Right lobe of liver (tissue), 6 donors: Measurements from ENCODE around the gene ELN. TPM values are rescaled to one million over a fixed set of nuclear protein-coding genes. Genes with fewer than 3 reads are reported as not detected.

ENCODE experiments used
- ATAC-seq, 4 donors: fragments of 200-7000 bp; cut with Tn5 transposase; one replicate each; pipeline ENCODE4 v1.9.1; 2020; ENCODE audit warnings: mild to moderate bottlenecking in 4 of 4, moderate library complexity in 4 of 4
- DNase-seq, 3 donors: peaks; one replicate each; pipeline ENCODE4 v3.0.0-alpha.2; 2020
- H3K27ac ChIP-seq, 3 donors: fragments of 200-600 bp; one replicate each; pipeline ENCODE4 v1.8.0; 2022
- H3K27me3 ChIP-seq, 2 donors: fragments of 200-600 bp; one replicate each; pipeline ENCODE4 v1.8.0; 2022
- H3K36me3 ChIP-seq, 4 donors: fragments of 200-600 bp; sonication (generic) in 1 of 4; one replicate each; pipeline versions ENCODE4 v1.5.1 to v1.8.0; 2017 to 2022; ENCODE audit warnings: control low read depth in 1 of 4
- H3K4me1 ChIP-seq, 4 donors: fragments of 200-600 bp; sonication (generic) in 1 of 4; one replicate each; pipeline versions ENCODE4 v1.5.1 to v1.8.0; 2017 to 2022; ENCODE audit warnings: control low read depth in 1 of 4
- H3K4me3 ChIP-seq, 3 donors: fragments of 200-600 bp; one replicate each; pipeline ENCODE4 v1.8.0; 2022
- H3K9me3 ChIP-seq, 4 donors: fragments of 200-600 bp; sonication (generic) in 1 of 4; one replicate each; pipeline versions ENCODE4 v1.5.1 to v1.8.0; 2017 to 2022; ENCODE audit warnings: control low read depth in 1 of 4
- POLR2A ChIP-seq: fragments of 450-650 bp; IDR thresholded peaks from one replicate; pipeline ENCODE4 v1.6.1; 2017; ENCODE audit warnings: antibody characterized with exemption, mild to moderate bottlenecking
- WGBS: methylation state at CpG from one replicate; pipeline ENCODE4 v1.1.6; 2018; ENCODE audit warnings: low coverage, low lambda C conversion rate; ENCODE audit not compliant: insufficient coverage; ENCODE audit errors: missing lambda C conversion rate; 5-methylcytosine and 5-hydroxymethylcytosine counted together
- intact Hi-C, 2 donors: fragments of 100-400 bp; cut with DNase I; formaldehyde crosslinking; loops; one replicate each; pipeline versions ENCODE4 v1.11.2 to v1.14.1; 2022
- total RNA-seq, 6 experiments: library from RNA; depleted of rRNA in 2 of 6; stranded (reverse); fragments of >200 nt in 2 of 6; fragmentation: NEBNext Ultra II Directional in 3 of 6; extraction: Animal tissue kit (Norgen Biotek cat#: 25700) in 3 of 6; gene quantifications; one replicate each; pipeline versions ENCODE4 v1.1.0 to v1.2.4, GENCODE V29; 2016 to 2023
- TF ChIP-seq, protein P1 (sequence below), 4 donors: fragments of 200-600 bp in 3 of 4; fragments of 450-650 bp in 1 of 4; IDR thresholded peaks; one replicate each; pipeline versions ENCODE4 v1.5.1 to v1.8.0; 2016 to 2022; ENCODE audit warnings: antibody characterized with exemption in 4 of 4, mild to moderate bottlenecking in 2 of 4
- donor health status: DM: no; HTN: yes; CAD: no.
- donor health status: DM: no; HTN: no; CAD: no.
- donor health status: DM: no; HTN: no; CAD: no.
- donor health status: DM: no; HTN: yes; CAD: no.
- donor health status: DM: no; HTN: yes; CAD: no.

Gene ELN
- total RNA-seq, 6 experiments from 2014 or later = 3.0 to 11.7 (median 5.3) TPM

- Histone ChIP-seq H3K27ac (no peak within 1 kb of the TSS), H3K36me3 (no peaks in the 10 kb centered on the region), H3K27me3 (no peaks in the 10 kb centered on the region), H3K4me3 (peak within 1 kb of the TSS; percentile 56 to 69 (median 65)), H3K9me3 (no peaks in the 10 kb centered on the region), H3K4me1 (peaks cover 0 to 12% (median 0%) of the 10 kb centered on the region in 4 donors)
- ATAC-seq (peak; percentile 93 to 99 (median 96)), DNase-seq (peak; percentile 82 to 85 (median 84))
- TF ChIP-seq, protein P1, sequence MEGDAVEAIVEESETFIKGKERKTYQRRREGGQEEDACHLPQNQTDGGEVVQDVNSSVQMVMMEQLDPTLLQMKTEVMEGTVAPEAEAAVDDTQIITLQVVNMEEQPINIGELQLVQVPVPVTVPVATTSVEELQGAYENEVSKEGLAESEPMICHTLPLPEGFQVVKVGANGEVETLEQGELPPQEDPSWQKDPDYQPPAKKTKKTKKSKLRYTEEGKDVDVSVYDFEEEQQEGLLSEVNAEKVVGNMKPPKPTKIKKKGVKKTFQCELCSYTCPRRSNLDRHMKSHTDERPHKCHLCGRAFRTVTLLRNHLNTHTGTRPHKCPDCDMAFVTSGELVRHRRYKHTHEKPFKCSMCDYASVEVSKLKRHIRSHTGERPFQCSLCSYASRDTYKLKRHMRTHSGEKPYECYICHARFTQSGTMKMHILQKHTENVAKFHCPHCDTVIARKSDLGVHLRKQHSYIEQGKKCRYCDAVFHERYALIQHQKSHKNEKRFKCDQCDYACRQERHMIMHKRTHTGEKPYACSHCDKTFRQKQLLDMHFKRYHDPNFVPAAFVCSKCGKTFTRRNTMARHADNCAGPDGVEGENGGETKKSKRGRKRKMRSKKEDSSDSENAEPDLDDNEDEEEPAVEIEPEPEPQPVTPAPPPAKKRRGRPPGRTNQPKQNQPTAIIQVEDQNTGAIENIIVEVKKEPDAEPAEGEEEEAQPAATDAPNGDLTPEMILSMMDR (IDR thresholded peaks at IDR 0.05) = no peak
- no peak for TF ChIP-seq POLR2A
- 92% methylated on average over 2 of the region's 71 CpGs for WGBS
- intact Hi-C loops = loop anchor here in 1 of 2 donors (10.0 kb wide), 1 partner anchor 92 kb away; the partner anchor contains the start of gene EIF4H
Observed at GRCh38 chr7:74083117-74083876, 55.3 kb downstream of the ELN start, which contains the start of gene LIMK1. LIMK1 (plus strand) TSS chr7:74083804; CDS start chr7:74083991, 187 bp downstream.

DNA sequence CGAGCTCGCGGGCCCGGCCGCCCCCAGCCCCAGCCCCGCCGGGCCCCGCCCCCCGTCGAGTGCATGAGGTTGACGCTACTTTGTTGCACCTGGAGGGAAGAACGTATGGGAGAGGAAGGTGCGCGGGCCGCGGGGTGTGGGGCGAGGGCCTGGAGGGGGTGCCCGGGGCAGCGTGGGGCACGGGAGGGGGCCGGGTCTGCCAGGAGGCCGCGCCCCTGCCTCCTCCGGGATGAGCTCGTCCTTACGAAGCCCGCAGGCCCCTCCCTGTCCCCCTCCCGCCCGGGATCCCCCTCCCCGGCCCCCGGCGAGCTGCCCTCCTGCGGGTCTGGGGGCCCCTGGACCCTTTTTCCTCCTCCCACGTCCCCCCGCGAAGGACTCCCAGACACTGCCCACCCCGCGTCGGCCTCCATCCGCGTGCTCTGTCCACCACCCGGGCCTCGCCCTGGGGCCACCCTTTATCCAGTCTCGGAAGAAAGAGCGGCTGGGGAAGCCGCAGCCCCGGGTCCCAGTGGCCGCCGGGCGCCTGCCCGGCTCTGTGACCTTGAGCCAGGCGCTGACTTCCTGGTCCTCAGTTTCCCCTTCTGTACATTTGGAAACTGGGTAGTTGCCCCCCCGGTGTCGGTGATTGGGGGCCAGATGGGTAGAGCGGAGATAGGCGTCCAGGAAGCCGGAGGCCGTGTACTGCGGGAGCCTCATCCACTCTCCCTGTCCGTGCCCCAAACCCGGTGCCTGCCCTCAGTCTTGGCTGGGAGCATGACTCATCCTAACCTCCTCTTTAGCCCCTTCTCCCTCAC, 56.2 kb downstream of the ELN start:
- peak in 1 of 3 donors; percentile 68 for DNase-seq
- no peak overlapping the region for H3K27ac ChIP-seq
- H3K36me3 ChIP-seq = no peaks in the 10 kb centered on the region
- H3K27me3 ChIP-seq = no peaks in the 10 kb centered on the region
- peak; percentile 12 to 48 (median 21) for ATAC-seq
- H3K4me1 ChIP-seq = peaks cover 0 to 12% (median 0%) of the 10 kb centered on the region in 4 donors
- 14% methylated on average over 7 of the region's 61 CpGs for WGBS
- no peak for TF ChIP-seq POLR2A
- TF ChIP-seq, protein P1 (IDR thresholded peaks at IDR 0.05) = no peak
- H3K4me3 ChIP-seq = peak overlapping the region; percentile 56 to 69 (median 65)
- H3K9me3 ChIP-seq = no peaks in the 10 kb centered on the region
- intact Hi-C loops = loop anchor here in 1 of 2 donors (10.0 kb wide), 1 partner anchor 91 kb away; the partner anchor contains the start of gene EIF4H

DNA sequence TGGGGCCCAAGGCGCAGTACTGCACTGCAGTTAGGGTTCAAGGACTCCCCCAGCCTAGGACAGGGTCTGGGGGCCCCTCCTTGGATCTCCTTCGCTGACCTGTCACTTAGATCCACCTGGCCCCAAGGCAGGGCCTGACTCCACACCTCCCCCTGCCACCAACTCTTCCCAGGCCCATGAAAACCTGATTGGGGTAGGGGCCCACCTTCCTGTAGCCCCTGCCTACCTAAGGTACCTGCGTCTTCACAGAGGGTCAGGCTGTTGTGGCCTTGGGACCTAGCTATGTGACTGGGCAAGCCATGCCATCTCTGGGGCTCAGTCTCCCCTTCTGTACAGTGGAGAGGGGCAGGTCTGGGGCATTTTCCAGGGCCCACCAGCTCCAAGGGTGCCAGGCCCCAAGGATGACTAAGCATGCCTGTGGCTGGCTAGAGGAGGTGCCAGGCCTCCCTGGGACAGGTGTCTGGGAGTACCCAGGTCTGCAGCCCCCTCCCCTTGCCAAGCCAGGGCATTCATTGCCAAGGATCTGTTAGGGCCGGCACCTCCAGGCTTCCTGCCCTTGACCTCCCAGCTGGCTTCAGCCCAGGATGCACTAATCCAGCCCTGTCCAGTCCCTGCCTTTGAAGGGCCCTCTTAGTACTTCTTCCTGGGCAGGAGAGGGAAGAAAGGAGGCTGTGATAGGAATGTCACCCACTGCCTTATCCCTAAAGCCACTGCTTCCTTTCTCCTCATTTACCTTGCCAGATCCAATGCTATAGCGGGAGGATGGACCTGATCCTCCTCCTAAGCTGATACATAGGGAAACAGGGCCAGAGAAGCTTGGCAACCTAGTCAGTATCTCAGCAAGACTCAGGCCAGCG, 57.0 kb downstream of the ELN start:
- peaks cover 0 to 12% (median 0%) of the 10 kb centered on the region in 4 donors for H3K4me1 ChIP-seq
- no peaks in the 10 kb centered on the region for H3K9me3 ChIP-seq
- no peak overlapping the region for H3K27ac ChIP-seq
- ATAC-seq (no peak), DNase-seq (peak in 1 of 3 donors; percentile 58)
- peak overlapping the region in 2 of 3 donors; percentile 65 to 69 for H3K4me3 ChIP-seq
- WGBS = 83% methylated on average over 2 of the region's 6 CpGs
- no peaks in the 10 kb centered on the region for H3K27me3 ChIP-seq
- TF ChIP-seq POLR2A = no peak
- TF ChIP-seq, protein P1 (IDR thresholded peaks at IDR 0.05) = no peak
- intact Hi-C loops = loop anchor here in 1 of 2 donors (10.0 kb wide), 1 partner anchor 90 kb away; the partner anchor contains the start of gene EIF4H
- H3K36me3 ChIP-seq = no peaks in the 10 kb centered on the region
